SK-N-SH treated with all-trans-retinoic acid at 6 μM for 48 hours (cell line): ENCODE measurements around the gene RNF133.
"Not testable (repeated sequence)": the region's sequence is repeated elsewhere in the genome, so short reads cannot be mapped to it uniquely, and the experiment has no call there.

Experiments used
- ATAC-seq: fragments of 200-7000 bp; cut with Tn5 transposase; 3 replicates; pipeline ENCODE4 v1.9.1; 2020; ENCODE audit warnings: mild to moderate bottlenecking, moderate library complexity
- ARNTL ChIP-seq: fragments of 450-650 bp; formaldehyde crosslinking; IDR thresholded peaks from 2 replicates; pipeline ENCODE4 v1.5.0; 2020; ENCODE audit warnings: low read depth, mild to moderate bottlenecking, moderate library complexity, borderline replicate concordance
- BACH2 ChIP-seq: fragments of 250-450 bp; sonication (Bioruptor Pico); IDR thresholded peaks from 2 replicates; pipeline ENCODE4 v1.9.0; 2021; ENCODE audit warnings: mild to moderate bottlenecking, borderline replicate concordance
- CSDC2 ChIP-seq: fragments of 250-450 bp; sonication (Bioruptor Pico); IDR thresholded peaks from 2 replicates; pipeline ENCODE4 v1.5.0; 2020; ENCODE audit warnings: mild to moderate bottlenecking, moderate library complexity
- GLIS3 ChIP-seq: fragments of 250-450 bp; sonication (Bioruptor Pico); IDR thresholded peaks from 2 replicates; pipeline ENCODE4 v1.5.0; 2020; ENCODE audit warnings: mild to moderate bottlenecking, moderate library complexity
- ISL1 ChIP-seq: fragments of 250-450 bp; sonication (Bioruptor Pico); IDR thresholded peaks from 2 replicates; pipeline ENCODE4 v2.1.2; 2022; ENCODE audit warnings: mild to moderate bottlenecking, moderate library complexity
- OSR1 ChIP-seq: fragments of 250-450 bp; sonication (Bioruptor Pico); IDR thresholded peaks from 2 replicates; pipeline ENCODE4 v1.8.0; 2022; ENCODE audit warnings: moderate library complexity, mild to moderate bottlenecking, inconsistent platforms
- PPARA ChIP-seq: fragments of 250-450 bp; sonication (Bioruptor Pico); IDR thresholded peaks from 2 replicates; pipeline ENCODE4 v1.5.0; 2020; ENCODE audit warnings: mild to moderate bottlenecking, borderline replicate concordance
- RARB ChIP-seq: fragments of 250-450 bp; sonication (Bioruptor Pico); IDR thresholded peaks from 2 replicates; pipeline ENCODE4 v1.8.0; 2021; ENCODE audit warnings: mild to moderate bottlenecking, moderate library complexity
- SNAI2 ChIP-seq: fragments of 250-450 bp; sonication (Bioruptor Pico); IDR thresholded peaks from 2 replicates; pipeline ENCODE4 v1.5.0; 2020; ENCODE audit warnings: mild to moderate bottlenecking, moderate library complexity
- TCF4 ChIP-seq: fragments of 250-450 bp; sonication (Bioruptor Pico); IDR thresholded peaks from 2 replicates; pipeline ENCODE4 v1.8.0; 2021; ENCODE audit warnings: mild to moderate bottlenecking, moderate library complexity, borderline replicate concordance
- TOX ChIP-seq: fragments of 250-450 bp; sonication (Bioruptor Pico); IDR thresholded peaks from 2 replicates; pipeline ENCODE4 v1.8.0; 2021; ENCODE audit warnings: mild to moderate bottlenecking, moderate library complexity, borderline replicate concordance
- ZC3H10 ChIP-seq: fragments of 250-450 bp; sonication (Bioruptor Pico); IDR thresholded peaks from 2 replicates; pipeline ENCODE4 v1.5.1; 2021; ENCODE audit warnings: mild to moderate bottlenecking, moderate library complexity
- ZFP3 ChIP-seq: fragments of 250-450 bp; sonication (Bioruptor Pico); IDR thresholded peaks from 2 replicates; pipeline ENCODE4 v1.5.0; 2020; ENCODE audit warnings: mild to moderate bottlenecking, moderate library complexity
- ZFP30 ChIP-seq: fragments of 450-650 bp; formaldehyde crosslinking; IDR thresholded peaks from 2 replicates; pipeline ENCODE4 v1.5.0; 2022; ENCODE audit warnings: mild to moderate bottlenecking, moderate library complexity
- ZNF565 ChIP-seq: fragments of 450-650 bp; formaldehyde crosslinking; conservative IDR thresholded peaks from 2 replicates; pipeline ENCODE4 v1.5.0; 2020; ENCODE audit warnings: low read depth, mild to moderate bottlenecking, moderate library complexity
- ZNF70 ChIP-seq: fragments of 450-650 bp; formaldehyde crosslinking; IDR thresholded peaks from 2 replicates; pipeline ENCODE4 v1.5.0; 2020; ENCODE audit warnings: mild to moderate bottlenecking, moderate library complexity
- ZNF8 ChIP-seq: fragments of 450-650 bp; formaldehyde crosslinking; IDR thresholded peaks from 2 replicates; pipeline ENCODE4 v1.5.0; 2020; ENCODE audit warnings: mild to moderate bottlenecking, moderate library complexity
- TF ChIP-seq, protein P1 (sequence below): fragments of 250-450 bp; sonication (Bioruptor Pico); IDR thresholded peaks from 2 replicates; pipeline ENCODE4 v1.5.1; 2020; ENCODE audit warnings: low read depth, mild to moderate bottlenecking, moderate library complexity
- TF ChIP-seq, protein P2 (sequence below): fragments of 250-450 bp; sonication (Bioruptor Pico); IDR thresholded peaks from 2 replicates; pipeline ENCODE4 v1.8.0; 2021; ENCODE audit warnings: low read depth, mild to moderate bottlenecking, moderate library complexity, borderline replicate concordance
- TF ChIP-seq, protein P3 (sequence below): fragments of 250-450 bp; sonication (Bioruptor Pico); IDR thresholded peaks from 2 replicates; pipeline ENCODE4 v1.8.0; 2020; ENCODE audit warnings: mild to moderate bottlenecking, moderate library complexity, borderline replicate concordance
- TF ChIP-seq, protein P4 (sequence below): fragments of 250-450 bp; sonication (Bioruptor Pico); IDR thresholded peaks from 2 replicates; pipeline ENCODE4 v1.5.0; 2020; ENCODE audit warnings: mild to moderate bottlenecking, moderate library complexity

Gene RNF133

DNA sequence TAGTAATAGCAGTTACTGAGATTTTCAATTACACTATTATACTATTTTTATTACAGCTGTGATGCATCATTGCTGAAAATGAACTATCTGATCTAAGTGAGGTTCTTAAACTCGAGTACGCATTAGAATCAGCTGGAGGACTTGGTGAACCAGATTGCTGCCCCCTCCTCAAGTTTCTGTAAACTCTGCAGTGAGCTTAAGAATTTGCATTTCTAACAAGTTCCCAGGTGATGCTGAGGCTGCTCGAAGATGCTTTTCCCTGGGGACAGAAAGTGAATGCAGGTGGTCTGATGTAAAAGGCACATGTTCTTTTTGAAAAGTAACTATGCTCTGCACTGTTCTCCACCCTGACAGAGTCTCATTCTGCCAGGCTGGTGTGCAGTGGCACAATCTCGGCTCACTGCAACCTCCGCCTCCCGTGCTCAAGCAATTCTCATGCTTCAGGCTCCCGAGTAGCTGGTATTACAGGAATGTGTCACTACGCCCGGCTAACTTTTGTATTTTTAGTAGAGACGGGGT lies 12.5 kb downstream of the RNF133 start:
- TF ChIP-seq GLIS3 (CRISPR knock-in tag), result no peak
- no peak for TF ChIP-seq ZNF70 (CRISPR knock-in tag)
- TF ChIP-seq, all 23 proteins: peak for 0
- no peak for ATAC-seq

DNA sequence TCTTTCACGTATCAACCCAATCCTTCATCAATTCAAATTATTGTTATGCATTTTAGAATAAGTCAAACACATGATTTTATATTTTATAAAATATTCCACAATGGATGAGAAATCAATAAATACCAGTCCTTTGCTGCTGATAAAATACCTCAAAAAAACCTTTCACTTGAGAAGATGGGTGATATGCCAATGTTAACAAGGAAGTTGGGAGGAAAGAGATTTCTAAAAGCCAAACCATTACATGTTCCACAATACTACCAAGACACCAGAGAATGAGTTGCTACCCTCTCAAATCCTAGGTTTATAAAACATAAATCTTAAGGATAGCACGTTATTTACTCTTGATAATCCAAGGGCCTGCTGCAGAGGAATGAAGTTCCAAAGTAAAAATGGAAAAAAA lies 14.4 kb downstream of the RNF133 start:
- TF ChIP-seq ZC3H10 (CRISPR knock-in tag), result no peak
- TF ChIP-seq, protein P1, sequence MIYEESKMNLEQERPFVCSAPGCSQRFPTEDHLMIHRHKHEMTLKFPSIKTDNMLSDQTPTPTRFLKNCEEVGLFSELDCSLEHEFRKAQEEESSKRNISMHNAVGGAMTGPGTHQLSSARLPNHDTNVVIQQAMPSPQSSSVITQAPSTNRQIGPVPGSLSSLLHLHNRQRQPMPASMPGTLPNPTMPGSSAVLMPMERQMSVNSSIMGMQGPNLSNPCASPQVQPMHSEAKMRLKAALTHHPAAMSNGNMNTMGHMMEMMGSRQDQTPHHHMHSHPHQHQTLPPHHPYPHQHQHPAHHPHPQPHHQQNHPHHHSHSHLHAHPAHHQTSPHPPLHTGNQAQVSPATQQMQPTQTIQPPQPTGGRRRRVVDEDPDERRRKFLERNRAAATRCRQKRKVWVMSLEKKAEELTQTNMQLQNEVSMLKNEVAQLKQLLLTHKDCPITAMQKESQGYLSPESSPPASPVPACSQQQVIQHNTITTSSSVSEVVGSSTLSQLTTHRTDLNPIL (CRISPR knock-in tag), result no peak
- TF ChIP-seq ZFP3, result no peak
- TF ChIP-seq CSDC2 (CRISPR knock-in tag), result no peak
- no peak for TF ChIP-seq ARNTL (CRISPR knock-in tag)
- TF ChIP-seq, protein P2, sequence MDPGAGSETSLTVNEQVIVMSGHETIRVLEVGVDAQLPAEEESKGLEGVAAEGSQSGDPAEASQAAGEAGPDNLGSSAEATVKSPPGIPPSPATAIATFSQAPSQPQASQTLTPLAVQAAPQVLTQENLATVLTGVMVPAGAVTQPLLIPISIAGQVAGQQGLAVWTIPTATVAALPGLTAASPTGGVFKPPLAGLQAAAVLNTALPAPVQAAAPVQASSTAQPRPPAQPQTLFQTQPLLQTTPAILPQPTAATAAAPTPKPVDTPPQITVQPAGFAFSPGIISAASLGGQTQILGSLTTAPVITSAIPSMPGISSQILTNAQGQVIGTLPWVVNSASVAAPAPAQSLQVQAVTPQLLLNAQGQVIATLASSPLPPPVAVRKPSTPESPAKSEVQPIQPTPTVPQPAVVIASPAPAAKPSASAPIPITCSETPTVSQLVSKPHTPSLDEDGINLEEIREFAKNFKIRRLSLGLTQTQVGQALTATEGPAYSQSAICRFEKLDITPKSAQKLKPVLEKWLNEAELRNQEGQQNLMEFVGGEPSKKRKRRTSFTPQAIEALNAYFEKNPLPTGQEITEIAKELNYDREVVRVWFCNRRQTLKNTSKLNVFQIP (CRISPR knock-in tag), result no peak
- TF ChIP-seq ISL1 (CRISPR knock-in tag), result no peak
- no peak for TF ChIP-seq ZNF565 (CRISPR knock-in tag)
- no peak for TF ChIP-seq ZNF70 (CRISPR knock-in tag)
- no peak for TF ChIP-seq ZNF8
- TF ChIP-seq PPARA (CRISPR knock-in tag), result no peak
- TF ChIP-seq TOX (CRISPR knock-in tag), result no peak
- no peak for TF ChIP-seq ZFP30 (CRISPR knock-in tag)
- TF ChIP-seq SNAI2 (CRISPR knock-in tag), result no peak
- no peak for TF ChIP-seq TCF4 (CRISPR knock-in tag)
- no peak for TF ChIP-seq RARB (CRISPR knock-in tag)
- TF ChIP-seq OSR1 (CRISPR knock-in tag), result no peak
- ATAC-seq, result no peak

DNA sequence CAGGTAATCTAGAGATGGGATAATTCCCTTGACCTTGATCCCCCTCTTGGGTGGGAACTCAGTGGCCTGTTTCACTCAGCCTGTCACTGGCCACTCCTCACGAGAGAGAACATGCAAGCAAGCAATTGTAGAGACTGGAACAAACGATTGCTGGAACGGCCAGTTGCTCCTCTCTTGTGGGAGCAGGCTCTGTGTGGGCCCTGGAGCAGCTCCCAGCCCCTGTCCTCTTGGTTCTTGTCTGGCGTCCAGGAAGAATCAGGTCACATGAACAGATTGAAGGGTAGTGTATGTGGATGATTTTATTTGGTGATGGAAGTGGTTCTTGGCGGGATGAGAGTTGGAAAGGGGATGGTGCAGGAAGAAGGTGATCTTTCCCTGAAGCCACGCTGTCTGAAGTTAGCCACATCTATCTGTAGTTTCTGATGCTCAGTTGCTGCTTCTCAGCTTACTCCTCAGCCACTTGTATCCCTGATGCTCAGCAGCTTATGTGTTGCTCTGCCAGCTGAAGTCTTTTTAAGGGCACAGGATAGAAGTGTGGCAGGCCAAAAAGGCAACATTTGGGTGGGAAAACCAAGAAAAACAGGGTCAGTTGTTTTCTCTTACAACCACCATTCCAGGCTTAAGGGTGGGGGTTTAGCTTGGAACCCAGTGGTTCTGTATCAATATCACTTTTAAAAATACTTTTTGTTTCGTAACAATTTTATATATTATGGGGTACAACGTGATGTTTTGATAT lies 15.9 kb downstream of the RNF133 start:
- no peak for ATAC-seq
- TF ChIP-seq, protein P1 (CRISPR knock-in tag), result no peak
- no peak for TF ChIP-seq BACH2 (CRISPR knock-in tag)
- no peak for TF ChIP-seq ZNF8

DNA sequence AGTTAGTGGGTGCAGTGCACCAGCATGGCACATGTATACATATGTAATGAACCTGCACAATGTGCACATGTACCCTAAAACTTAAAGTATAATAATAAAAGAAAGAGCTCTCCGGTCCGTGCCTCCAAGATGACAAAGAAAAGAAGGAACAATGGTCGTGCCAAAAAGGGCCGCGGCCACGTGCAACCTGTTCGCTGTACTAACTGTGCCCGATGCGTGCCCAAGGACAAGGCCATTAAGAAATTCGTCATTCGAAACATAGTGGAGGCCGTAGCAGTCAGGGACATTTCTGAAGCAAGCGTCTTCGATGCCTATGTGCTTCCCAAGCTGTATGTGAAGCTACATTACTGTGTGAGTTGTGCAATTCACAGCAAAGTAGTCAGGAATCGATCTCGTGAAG lies 17.7 kb downstream of the RNF133 start:
- ATAC-seq, result not testable (repeated sequence)

DNA sequence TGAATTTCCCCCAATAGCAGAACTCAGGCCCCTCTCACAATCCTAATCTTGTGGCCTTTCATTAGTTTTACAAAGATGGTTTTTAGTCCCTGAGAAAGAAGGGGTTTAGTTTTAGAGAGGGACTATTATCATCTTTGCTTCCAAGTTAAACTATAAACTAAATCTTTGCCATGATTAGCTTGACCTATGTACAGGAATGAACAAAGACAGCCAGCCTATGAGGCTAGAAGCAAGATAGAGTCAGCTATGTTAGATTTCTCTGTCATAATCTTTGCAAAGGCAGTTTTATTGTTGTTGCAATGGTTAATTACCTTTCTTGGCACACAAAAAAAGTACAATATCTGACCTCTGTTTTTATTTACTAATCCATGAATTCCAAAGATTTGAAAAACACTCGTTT lies 19.1 kb downstream of the RNF133 start:
- no peak for TF ChIP-seq ZFP30 (CRISPR knock-in tag)
- no peak for ATAC-seq

DNA sequence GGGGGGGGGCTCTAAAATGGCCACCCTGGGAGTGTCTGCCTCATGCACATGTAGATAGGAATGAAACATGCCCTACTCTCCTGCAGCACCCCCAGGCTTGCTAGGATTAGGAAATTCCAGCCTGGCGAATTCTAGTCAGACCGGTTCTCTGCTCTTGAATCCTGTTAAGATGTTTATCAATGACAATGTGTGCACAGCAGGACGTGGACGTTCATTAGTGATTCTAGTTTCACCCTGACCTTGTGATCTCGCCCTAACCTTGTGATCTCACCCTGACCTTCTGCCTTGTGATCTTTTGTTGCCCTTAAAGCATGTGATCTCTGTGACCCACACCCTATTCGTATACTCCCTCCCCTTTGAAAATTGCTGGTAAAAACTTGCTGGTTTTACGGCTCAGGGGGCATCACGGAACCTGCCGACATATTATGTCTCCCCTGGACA lies 19.6 kb downstream of the RNF133 start:
- not testable (repeated sequence) for ATAC-seq

DNA sequence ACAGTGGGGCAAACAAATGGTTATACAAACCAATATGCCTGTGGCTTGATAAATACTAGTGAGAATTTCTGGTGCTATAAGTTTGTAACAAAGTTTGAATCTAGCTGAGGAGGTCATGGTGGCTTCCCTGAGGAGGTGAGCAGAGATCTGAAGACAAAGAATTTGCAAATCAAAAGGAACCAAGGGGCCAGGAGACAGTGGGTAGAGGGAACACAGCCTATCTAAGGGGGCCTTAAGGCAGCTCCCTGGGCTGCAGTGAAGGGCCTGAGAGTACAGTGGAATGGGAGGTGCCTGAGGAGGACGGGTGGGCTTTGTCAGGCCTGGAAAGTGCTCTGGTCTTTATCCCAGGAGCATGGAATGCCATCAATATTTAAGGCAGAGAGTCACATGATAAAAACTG lies 21.8 kb downstream of the RNF133 start:
- no peak for ATAC-seq
- TF ChIP-seq ZNF8, result no peak
- no peak for TF ChIP-seq SNAI2 (CRISPR knock-in tag)
- no peak for TF ChIP-seq TOX (CRISPR knock-in tag)
- no peak for TF ChIP-seq ISL1 (CRISPR knock-in tag)
- no peak for TF ChIP-seq ZNF70 (CRISPR knock-in tag)
- no peak for TF ChIP-seq RARB (CRISPR knock-in tag)
- no peak for TF ChIP-seq ZFP3
- TF ChIP-seq, protein P3, sequence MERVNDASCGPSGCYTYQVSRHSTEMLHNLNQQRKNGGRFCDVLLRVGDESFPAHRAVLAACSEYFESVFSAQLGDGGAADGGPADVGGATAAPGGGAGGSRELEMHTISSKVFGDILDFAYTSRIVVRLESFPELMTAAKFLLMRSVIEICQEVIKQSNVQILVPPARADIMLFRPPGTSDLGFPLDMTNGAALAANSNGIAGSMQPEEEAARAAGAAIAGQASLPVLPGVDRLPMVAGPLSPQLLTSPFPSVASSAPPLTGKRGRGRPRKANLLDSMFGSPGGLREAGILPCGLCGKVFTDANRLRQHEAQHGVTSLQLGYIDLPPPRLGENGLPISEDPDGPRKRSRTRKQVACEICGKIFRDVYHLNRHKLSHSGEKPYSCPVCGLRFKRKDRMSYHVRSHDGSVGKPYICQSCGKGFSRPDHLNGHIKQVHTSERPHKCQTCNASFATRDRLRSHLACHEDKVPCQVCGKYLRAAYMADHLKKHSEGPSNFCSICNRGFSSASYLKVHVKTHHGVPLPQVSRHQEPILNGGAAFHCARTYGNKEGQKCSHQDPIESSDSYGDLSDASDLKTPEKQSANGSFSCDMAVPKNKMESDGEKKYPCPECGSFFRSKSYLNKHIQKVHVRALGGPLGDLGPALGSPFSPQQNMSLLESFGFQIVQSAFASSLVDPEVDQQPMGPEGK, result no peak
- TF ChIP-seq ARNTL (CRISPR knock-in tag), result no peak
- TF ChIP-seq, protein P4, sequence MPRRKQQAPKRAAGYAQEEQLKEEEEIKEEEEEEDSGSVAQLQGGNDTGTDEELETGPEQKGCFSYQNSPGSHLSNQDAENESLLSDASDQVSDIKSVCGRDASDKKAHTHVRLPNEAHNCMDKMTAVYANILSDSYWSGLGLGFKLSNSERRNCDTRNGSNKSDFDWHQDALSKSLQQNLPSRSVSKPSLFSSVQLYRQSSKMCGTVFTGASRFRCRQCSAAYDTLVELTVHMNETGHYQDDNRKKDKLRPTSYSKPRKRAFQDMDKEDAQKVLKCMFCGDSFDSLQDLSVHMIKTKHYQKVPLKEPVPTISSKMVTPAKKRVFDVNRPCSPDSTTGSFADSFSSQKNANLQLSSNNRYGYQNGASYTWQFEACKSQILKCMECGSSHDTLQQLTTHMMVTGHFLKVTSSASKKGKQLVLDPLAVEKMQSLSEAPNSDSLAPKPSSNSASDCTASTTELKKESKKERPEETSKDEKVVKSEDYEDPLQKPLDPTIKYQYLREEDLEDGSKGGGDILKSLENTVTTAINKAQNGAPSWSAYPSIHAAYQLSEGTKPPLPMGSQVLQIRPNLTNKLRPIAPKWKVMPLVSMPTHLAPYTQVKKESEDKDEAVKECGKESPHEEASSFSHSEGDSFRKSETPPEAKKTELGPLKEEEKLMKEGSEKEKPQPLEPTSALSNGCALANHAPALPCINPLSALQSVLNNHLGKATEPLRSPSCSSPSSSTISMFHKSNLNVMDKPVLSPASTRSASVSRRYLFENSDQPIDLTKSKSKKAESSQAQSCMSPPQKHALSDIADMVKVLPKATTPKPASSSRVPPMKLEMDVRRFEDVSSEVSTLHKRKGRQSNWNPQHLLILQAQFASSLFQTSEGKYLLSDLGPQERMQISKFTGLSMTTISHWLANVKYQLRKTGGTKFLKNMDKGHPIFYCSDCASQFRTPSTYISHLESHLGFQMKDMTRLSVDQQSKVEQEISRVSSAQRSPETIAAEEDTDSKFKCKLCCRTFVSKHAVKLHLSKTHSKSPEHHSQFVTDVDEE (CRISPR knock-in tag), result no peak
- no peak for TF ChIP-seq ZNF565 (CRISPR knock-in tag)
- no peak for TF ChIP-seq ZFP30 (CRISPR knock-in tag)
